ENCODE measurements around the gene TNP2. TPM values are rescaled to one million over a fixed set of nuclear protein-coding genes. Genes with fewer than 3 reads are reported as not detected.
"Not testable (repeated sequence)": the region's sequence is repeated elsewhere in the genome, so short reads cannot be mapped to it uniquely, and the experiment has no call there.

The TNP2 gene
- polyA plus RNA-seq, 1 of the 3 experiments (the other 2 are of a cell fraction): not detected

- no peaks in the 10 kb centered on the region for H3K4me1 ChIP-seq (ENCODE audit: control insufficient read depth in 1 of 2, insufficient read depth in 2 of 2, low read depth in 1 of 2, low read length in 1 of 2)
- H3F3A ChIP-seq (replicated peaks; ENCODE audit: insufficient read depth): no peaks in the 10 kb centered on the region
- ChIA-PET CTCF (interaction anchor here (1.1 kb wide), 1 partner anchor 14 kb away, joined by 3 read pairs; no protein-coding TSS in a partner anchor), POLR2A (interaction anchor here (0.5 kb wide), 1 partner anchor 65 kb away, joined by 3 read pairs; no protein-coding TSS in a partner anchor)
- no peak overlapping the region for H3K4me2 ChIP-seq
- no peaks in the 10 kb centered on the region for H3K9me3 ChIP-seq
- WGBS (ENCODE audit: low lambda C conversion rate): 76% methylated on average over 11 of the region's 24 CpGs
- no peak overlapping the region for H3K4me3 ChIP-seq (ENCODE audit: low read depth in 2 of 2, low read length in 1 of 2)
- DNase-seq: no peak
- H3K27me3 ChIP-seq (ENCODE audit: insufficient read depth): no peaks in the 10 kb centered on the region
- no peaks in the 10 kb centered on the region for H3K9me2 ChIP-seq
- no peaks in the 10 kb centered on the region for H3K36me3 ChIP-seq (replicated peaks in 1 of 2; ENCODE audit: control insufficient read depth in 1 of 2, insufficient read depth in 2 of 2, low read length in 1 of 2)
- no peak overlapping the region for H3K9ac ChIP-seq
- H3K27ac ChIP-seq (ENCODE audit: low read depth in 2 of 2, low read length in 1 of 2): no peak overlapping the region
- no peak for TF ChIP-seq RAD21 (IDR thresholded peaks at IDR 0.05; ENCODE audit: low read length)
- no peak for TF ChIP-seq USF2 (IDR thresholded peaks at IDR 0.05; ENCODE audit: borderline replicate concordance, low read depth, low read length)
- TF ChIP-seq EP300 (IDR thresholded peaks at IDR 0.05; ENCODE audit: borderline replicate concordance in 1 of 2, low read depth in 1 of 2, low read length in 1 of 2): no peak
- no peak for TF ChIP-seq CHD2 (IDR thresholded peaks at IDR 0.05; ENCODE audit: low read length, partially characterized antibody)
- no peak for TF ChIP-seq FOXM1 (IDR thresholded peaks at IDR 0.05; ENCODE audit: low read depth)
- no peak for TF ChIP-seq RCOR1 (IDR thresholded peaks at IDR 0.05; ENCODE audit: low read length)
- no peak for TF ChIP-seq REST (IDR thresholded peaks at IDR 0.05; ENCODE audit: low read depth, low read length)
- TF ChIP-seq GABPA (IDR thresholded peaks at IDR 0.05; ENCODE audit: low read depth): no peak
- no peak for TF ChIP-seq RFX5 (IDR thresholded peaks at IDR 0.05; ENCODE audit: low read length)
- no peak for TF ChIP-seq USF1 (IDR thresholded peaks at IDR 0.05; ENCODE audit: borderline replicate concordance, low read depth)
- TF ChIP-seq RXRA (IDR thresholded peaks at IDR 0.05; ENCODE audit: borderline replicate concordance, low read depth): no peak
- TF ChIP-seq IRF3 (IDR thresholded peaks at IDR 0.05; ENCODE audit: low read depth, low read length): no peak
- no peak for TF ChIP-seq ELF1 (IDR thresholded peaks at IDR 0.05)
- no peak for TF ChIP-seq FOSL2 (IDR thresholded peaks at IDR 0.05; ENCODE audit: borderline replicate concordance, low read depth)
- no peak for TF ChIP-seq SMC3 (IDR thresholded peaks at IDR 0.05; ENCODE audit: low read depth, low read length)
- TF ChIP-seq TAF1 (IDR thresholded peaks at IDR 0.05; ENCODE audit: borderline replicate concordance, low read depth, low read length): no peak
- no peak for TF ChIP-seq TEAD4 (IDR thresholded peaks at IDR 0.05; ENCODE audit: borderline replicate concordance, insufficient read depth)
- TF ChIP-seq MEF2A (IDR thresholded peaks at IDR 0.05; ENCODE audit: borderline replicate concordance, low read depth): no peak
- TF ChIP-seq NRF1 (IDR thresholded peaks at IDR 0.05; ENCODE audit: low read depth, low read length): no peak
- no peak for TF ChIP-seq MXI1 (IDR thresholded peaks at IDR 0.05; ENCODE audit: low read depth, low read length)
- H2AFZ ChIP-seq (ENCODE audit: low read depth): no peak overlapping the region
- no peaks in the 10 kb centered on the region for H3K79me2 ChIP-seq (ENCODE audit: insufficient read depth)
- H4K20me1 ChIP-seq (ENCODE audit: insufficient read depth): no peaks in the 10 kb centered on the region
These were observed 44.8 kb downstream of the TNP2 start for GRCh38 chr16:11224096-11224893.

GRCh38 chr16:11220507-11220906 lies 48.6 kb downstream of the TNP2 start:
- POLR2A ChIA-PET; H2AFZ ChIP-seq (ENCODE audit: low read depth): not testable (repeated sequence)
- WGBS (ENCODE audit: low lambda C conversion rate): 54% methylated on average over 2 of the region's 2 CpGs

More at GRCh38 chr16:11220507-11220906, 48.6 kb downstream of the TNP2 start:
- H3K27me3 ChIP-seq (ENCODE audit: insufficient read depth); H3K79me2 ChIP-seq (ENCODE audit: insufficient read depth); H3K4me3 ChIP-seq (ENCODE audit: low read depth in 2 of 2, low read length in 1 of 2); CTCF ChIA-PET; H3K9ac ChIP-seq; H3K4me2 ChIP-seq; H3K4me1 ChIP-seq (ENCODE audit: control insufficient read depth in 1 of 2, insufficient read depth in 2 of 2, low read depth in 1 of 2, low read length in 1 of 2); H4K20me1 ChIP-seq (ENCODE audit: insufficient read depth); H3F3A ChIP-seq (replicated peaks; ENCODE audit: insufficient read depth); H3K27ac ChIP-seq (ENCODE audit: low read depth in 2 of 2, low read length in 1 of 2); H3K9me2 ChIP-seq; DNase-seq; H3K9me3 ChIP-seq; H3K36me3 ChIP-seq (replicated peaks in 1 of 2; ENCODE audit: control insufficient read depth in 1 of 2, insufficient read depth in 2 of 2, low read length in 1 of 2): not testable (repeated sequence)

Data from SK-N-SH (cell line).